ENCODE data around the gene MFAP3L. TPM values are rescaled to one million over a fixed set of nuclear protein-coding genes. Genes with fewer than 3 reads are reported as not detected.

MFAP3L gene
- total RNA-seq, 1 experiment from 2014 or later = 5.1 TPM

GRCh38 chr4:170035845-170036244 lies 9.7 kb upstream of the MFAP3L start:
- no peaks in the 10 kb centered on the region for H3K79me1 ChIP-seq (ENCODE audit: insufficient read depth, low read depth, low read length, poor library complexity, severe bottlenecking)
- Mint-ChIP-seq H3K27ac (no peak overlapping the region), H3K4me1 (peaks cover 5 to 7% of the 10 kb centered on the region in 2 experiments; a peak in 3 of 4 replicates), H3K27me3 (ENCODE audit: low read depth) (peaks cover 2% of the 10 kb centered on the region), H3K4me3 (no peak overlapping the region), H3K9me3 (no peaks in the 10 kb centered on the region), H3K36me3 (ENCODE audit: insufficient read depth in 1 of 3, low read depth in 3 of 3) (no peaks in the 10 kb centered on the region)
- TF ChIP-seq CTCF (conservative IDR thresholded peaks at IDR 0.05) = no peak
- H3K27ac ChIP-seq (ENCODE audit: insufficient read length, low read depth, low read length) = no peak overlapping the region
- WGBS (ENCODE audit: extremely low coverage, insufficient read length, low lambda C conversion rate) = no CpG with 5 or more reads among the region's 3 CpGs
- H2BK12ac ChIP-seq (ENCODE audit: insufficient read length, low read depth, low read length) = no peak overlapping the region
- no peaks in the 10 kb centered on the region for H3K23me2 ChIP-seq (ENCODE audit: insufficient read length, low read depth, low read length, poor library complexity, severe bottlenecking)
- H4K91ac ChIP-seq (ENCODE audit: insufficient read length, low read depth, low read length) = no peak overlapping the region
- H4K20me1 ChIP-seq (ENCODE audit: control insufficient read depth, insufficient read depth, insufficient read length) = no peaks in the 10 kb centered on the region
- H3K23ac ChIP-seq (ENCODE audit: insufficient read length, low read depth, low read length) = no peak overlapping the region
- H3K27me3 ChIP-seq (ENCODE audit: insufficient read depth, low read length) = no peaks in the 10 kb centered on the region
- H3K56ac ChIP-seq (ENCODE audit: insufficient read length, low read depth, low read length) = no peak overlapping the region
- no peak for DNase-seq
- H3K79me2 ChIP-seq (ENCODE audit: insufficient read depth, low read length) = no peaks in the 10 kb centered on the region
- no peak overlapping the region for H2AK5ac ChIP-seq (ENCODE audit: insufficient read length, low read length)
- no peak overlapping the region for H3K4ac ChIP-seq (ENCODE audit: low read depth, low read length)
- no peaks in the 10 kb centered on the region for H3K4me1 ChIP-seq (ENCODE audit: insufficient read depth, low read length)
- no peak overlapping the region for H4K5ac ChIP-seq (ENCODE audit: insufficient read length, low read depth, low read length)
- no peak overlapping the region for H3T11ph ChIP-seq (ENCODE audit: low read length)
- H3K18ac ChIP-seq (ENCODE audit: insufficient read length, low read depth, low read length) = no peak overlapping the region
- no peak overlapping the region for H4K8ac ChIP-seq (replicated peaks; ENCODE audit: insufficient read length, low read depth, low read length)
- H2BK15ac ChIP-seq (ENCODE audit: low read depth, low read length) = no peak overlapping the region
- H3K9ac ChIP-seq (ENCODE audit: extremely low read depth, insufficient read length, low read length) = no peak overlapping the region
- H3K14ac ChIP-seq (ENCODE audit: insufficient read depth, low read length) = no peak overlapping the region
- no peak overlapping the region for H3K4me2 ChIP-seq (ENCODE audit: insufficient read depth, insufficient read length, low read length)
- no peak overlapping the region for H2AFZ ChIP-seq (ENCODE audit: low read length)
- H2BK20ac ChIP-seq (ENCODE audit: low read depth, low read length, poor library complexity, severe bottlenecking) = no peak overlapping the region
- H3K9me3 ChIP-seq (ENCODE audit: control insufficient read depth, low read depth, low read length) = no peaks in the 10 kb centered on the region
- H2BK5ac ChIP-seq (ENCODE audit: insufficient read length, low read length) = no peak overlapping the region
- no peak overlapping the region for H2BK120ac ChIP-seq (ENCODE audit: low read depth, low read length, poor library complexity, severe bottlenecking)

All from H9 (cell line).